K562 (cell line): ENCODE data around the gene FOXR1. TPM values are rescaled to one million over a fixed set of nuclear protein-coding genes. Genes with fewer than 3 reads are reported as not detected.
A peak's percentile ranks its signal among the peaks of the same experiment; 100 is the strongest.

Experiments used
- ATAC-seq: fragments of 200-7000 bp; cut with Tn5 transposase; 3 replicates; pipeline ENCODE4 v1.9.1; 2020; ENCODE audit warnings: moderate library complexity
- BruUV-seq: library from RNA; stranded (reverse); fragments of 400-500 nt; replicated peaks from 2 replicates; lab custom pipeline; 2021; lab: Mats Ljungman, UMichigan
- CTCF ChIA-PET: fragments of 300-600 bp; formaldehyde crosslinking; extraction: SDS; loops from one replicate; lab custom pipeline; 2021; ENCODE audit warnings: low intra/inter-chr PET ratio; lab: Yijun Ruan, JAX
- POLR2A ChIA-PET: fragments of 300-600, 350-650 bp; sonication (Branson Sonifier 250); formaldehyde crosslinking; extraction: SDS; loops from one replicate; lab custom pipeline; 2021; ENCODE audit warnings: antibody characterized with exemption, inconsistent platforms; lab: Yijun Ruan, JAX
- DNase-seq, 4 experiments: peaks; one replicate each; pipeline versions ENCODE4 v3.0.0 to v3.0.0-alpha.2; 2011 to 2018; ENCODE audit warnings: low spot score in 3 of 4, mixed read lengths in 3 of 4; ENCODE audit errors: extremely low read depth in 1 of 4
- FAIRE-seq: peaks from 2 replicates; lab custom pipeline; 2011; peaks lifted over from hg19 to GRCh38; lab: Jason Lieb, UNC
- H2AFZ ChIP-seq: 2 replicates; pipeline ENCODE4 v1.6.0; 2011; ENCODE audit warnings: low read depth, low read length, control low read depth, inconsistent platforms
- H3K27ac ChIP-seq: fragments of 200-600 bp; 3 replicates; pipeline ENCODE4 v1.8.0; 2011; ENCODE audit warnings: low read depth, mild to moderate bottlenecking, control low read depth, inconsistent platforms, low read length, moderate library complexity, mixed read lengths; ENCODE audit errors: extremely low read depth
- H3K27me3 ChIP-seq, 2 experiments: fragments of 300-600 bp in 1 of 2; 2 replicates in 1 of 2; 3 replicates in 1 of 2; pipeline versions ENCODE4 v1.6.0 to v1.8.0; 2011; ENCODE audit warnings: inconsistent platforms in 2 of 2, low read length in 2 of 2, mild to moderate bottlenecking in 1 of 2, mixed read lengths in 1 of 2, moderate library complexity in 1 of 2; ENCODE audit not compliant: control insufficient read depth in 2 of 2, insufficient read depth in 2 of 2
- H3K36me3 ChIP-seq: fragments of 300-600 bp; 3 replicates; pipeline ENCODE4 v1.8.0; 2011; ENCODE audit warnings: mild to moderate bottlenecking, low read length, inconsistent platforms; ENCODE audit not compliant: control insufficient read depth, insufficient read depth
- H3K4me1 ChIP-seq, 2 experiments: fragments of 200-600 bp in 1 of 2; replicated peaks in 1 of 2; 2 replicates in 1 of 2; 3 replicates in 1 of 2; pipeline versions ENCODE4 v1.5.1 to v1.8.0; 2011; ENCODE audit warnings: inconsistent platforms in 2 of 2, low read length in 2 of 2, mild to moderate bottlenecking in 1 of 2, mixed read lengths in 1 of 2, moderate library complexity in 1 of 2; ENCODE audit not compliant: control insufficient read depth in 2 of 2, insufficient read depth in 2 of 2
- H3K4me2 ChIP-seq: 2 replicates; pipeline ENCODE4 v1.6.1; 2011; ENCODE audit warnings: low read length, control low read depth, inconsistent platforms, mixed read lengths; ENCODE audit not compliant: insufficient read depth
- H3K4me3 ChIP-seq: fragments of 200-600 bp; sonication (generic), shearing (Covaris generic); 2 replicates; pipeline ENCODE4 v1.5.1; 2016; ENCODE audit warnings: control low read depth, inconsistent platforms
- H3K79me2 ChIP-seq: fragments of 200-600 bp; 3 replicates; pipeline ENCODE4 v1.8.0; 2011; ENCODE audit warnings: low read length, inconsistent platforms; ENCODE audit not compliant: control insufficient read depth, insufficient read depth
- H3K9ac ChIP-seq, 2 experiments: 2 replicates each; pipeline versions ENCODE4 v1.6.0 to v1.6.1; 2011; ENCODE audit warnings: low read depth in 2 of 2, low read length in 2 of 2, control low read depth in 1 of 2, inconsistent platforms in 1 of 2, mild to moderate bottlenecking in 1 of 2, mixed read lengths in 1 of 2; ENCODE audit not compliant: insufficient read depth in 1 of 2
- H3K9me1 ChIP-seq: one replicate; pipeline ENCODE4 v1.6.0; 2011; ENCODE audit warnings: inconsistent platforms, mild to moderate bottlenecking, low read length, moderate library complexity; ENCODE audit not compliant: control insufficient read depth, insufficient read depth
- H3K9me3 ChIP-seq: replicated peaks from 2 replicates; pipeline ENCODE4 v1.5.1; 2011; ENCODE audit warnings: low read depth, low read length, inconsistent platforms; ENCODE audit not compliant: control insufficient read depth, insufficient read depth
- H4K20me1 ChIP-seq: replicated peaks from 2 replicates; pipeline ENCODE4 v1.6.1; 2011; ENCODE audit warnings: low read length, inconsistent platforms, mixed read lengths; ENCODE audit not compliant: control insufficient read depth, insufficient read depth
- BRF1 ChIP-seq: IDR thresholded peaks from 3 replicates; pipeline ENCODE4 v1.6.1; 2011; ENCODE audit warnings: borderline replicate concordance, mild to moderate bottlenecking; ENCODE audit not compliant: insufficient read length; ENCODE audit errors: extremely low read depth
- CEBPB ChIP-seq: fragments of 450-650 bp; IDR thresholded peaks from 2 replicates; pipeline ENCODE4 v1.6.1; 2016; ENCODE audit warnings: missing genetic modification characterization, missing compliant biosample characterization
- CTCF ChIP-seq, 3 experiments: IDR thresholded peaks in 2 of 3; conservative IDR thresholded peaks in 1 of 3; 2 replicates each; pipeline ENCODE4 v1.5.1; 2011 to 2012; ENCODE audit warnings: low read length in 3 of 3, mild to moderate bottlenecking in 3 of 3, control low read depth in 2 of 3, improper control_type of control experiment in 1 of 3, inconsistent platforms in 1 of 3, low read depth in 1 of 3, mixed read lengths in 1 of 3, moderate library complexity in 1 of 3; ENCODE audit not compliant: insufficient read depth in 2 of 3
- JUNB ChIP-seq: fragments of 450-650 bp; formaldehyde crosslinking; conservative IDR thresholded peaks from 2 replicates; pipeline ENCODE4 v1.4.0; 2020; ENCODE audit warnings: mild to moderate bottlenecking
- KLF13 ChIP-seq: fragments of 450-650 bp; IDR thresholded peaks from 2 replicates; pipeline ENCODE4 v1.6.1; 2016; ENCODE audit warnings: missing genetic modification characterization, low read depth, mild to moderate bottlenecking, missing compliant biosample characterization, moderate library complexity, borderline replicate concordance
- MYC ChIP-seq, 2 experiments: fragments of 250-450 bp in 1 of 2; sonication (Bioruptor Pico) in 1 of 2; IDR thresholded peaks; 2 replicates each; pipeline versions ENCODE4 v1.5.1 to v1.6.1; 2012 to 2021; ENCODE audit warnings: low read depth in 2 of 2, borderline replicate concordance in 1 of 2, improper control_type of control experiment in 1 of 2, low read length in 1 of 2, mild to moderate bottlenecking in 1 of 2, moderate library complexity in 1 of 2
- POLR2A ChIP-seq: fragments of 450-650 bp; conservative IDR thresholded peaks from 2 replicates; pipeline ENCODE4 v1.6.1; 2016
- POLR2AphosphoS5 ChIP-seq: IDR thresholded peaks from 2 replicates; pipeline ENCODE4 v1.6.1; 2011; ENCODE audit warnings: mild to moderate bottlenecking, low read depth, low read length, moderate library complexity; ENCODE audit not compliant: control insufficient read depth, insufficient read depth
- POLR2G ChIP-seq: fragments of 200-400 bp; formaldehyde crosslinking; IDR thresholded peaks from 2 replicates; pipeline ENCODE4 v1.6.1; 2017; ENCODE audit warnings: low read depth, mild to moderate bottlenecking, antibody characterized with exemption, low read length, moderate library complexity
- POLR2H ChIP-seq: IDR thresholded peaks from 2 replicates; pipeline ENCODE4 v1.6.1; 2016; ENCODE audit warnings: missing genetic modification characterization, low read depth, mild to moderate bottlenecking, control low read depth, missing compliant biosample characterization, moderate library complexity
- RBFOX2 ChIP-seq: fragments of 200-400 bp; formaldehyde crosslinking; IDR thresholded peaks from 2 replicates; pipeline ENCODE4 v1.6.1; 2017; ENCODE audit warnings: low read depth, mild to moderate bottlenecking, low read length, moderate library complexity
- RBM25 ChIP-seq: fragments of 200-400 bp; formaldehyde crosslinking; IDR thresholded peaks from 2 replicates; pipeline ENCODE4 v1.6.1; 2018; ENCODE audit warnings: low read length, low read depth, moderate library complexity; ENCODE audit not compliant: severe bottlenecking
- STAT5A ChIP-seq: IDR thresholded peaks from 2 replicates; pipeline ENCODE4 v1.6.1; 2012; ENCODE audit warnings: low read length, inconsistent platforms, borderline replicate concordance
- SUPT5H ChIP-seq: fragments of 450-650 bp; IDR thresholded peaks from 2 replicates; pipeline ENCODE4 v1.6.1; 2016
- YY1 ChIP-seq, 3 experiments: IDR thresholded peaks; 2 replicates each; pipeline ENCODE4 v1.6.1; 2011; ENCODE audit warnings: low read length in 2 of 3, mild to moderate bottlenecking in 2 of 3, moderate library complexity in 2 of 3, borderline replicate concordance in 1 of 3, control low read depth in 1 of 3, low read depth in 1 of 3; ENCODE audit not compliant: insufficient read depth in 3 of 3, insufficient replicate concordance in 2 of 3, control insufficient read depth in 1 of 3, insufficient read length in 1 of 3; ENCODE audit errors: extremely low read depth in 1 of 3
- ZNF121 ChIP-seq: sonication (generic); formaldehyde crosslinking; conservative IDR thresholded peaks from 2 replicates; pipeline ENCODE4 v1.8.0; 2022; ENCODE audit warnings: missing genetic modification reagents
- ZNF766 ChIP-seq: fragments of 200-800 bp; sonication (Bioruptor generic); conservative IDR thresholded peaks from 2 replicates; pipeline ENCODE4 v1.6.1; 2016; ENCODE audit warnings: missing genetic modification characterization, missing compliant biosample characterization
- WGBS: fragments of 100-300 bp; shearing (Covaris generic); methylation state at CpG from one replicate; pipeline ENCODE4 v1.1.6; 2016; ENCODE audit warnings: low coverage, mixed read lengths; ENCODE audit not compliant: insufficient coverage; ENCODE audit errors: missing lambda C conversion rate; 5-methylcytosine and 5-hydroxymethylcytosine counted together
- in situ Hi-C: fragments of 300-500 bp; cut with MboI; formaldehyde crosslinking; loops from 4 replicates; pipeline ENCODE4 v1.15.0; 2018; ENCODE audit warnings: inconsistent platforms, mixed read lengths
- intact Hi-C: fragments of 100-400 bp; cut with micrococcal nuclease; formaldehyde crosslinking; loops from 2 replicates; pipeline ENCODE4 v1.14.2; 2022
- polyA plus RNA-seq, 8 experiments: library from polyadenylated mRNA; depleted of rRNA in 4 of 8; stranded (reverse) in 5 of 8; unstranded in 3 of 8; fragments of >200 nt; fragmentation: Nextera tagmentation in 2 of 8; fragmentation: Illumina TruSeq in 1 of 8; extraction: Ambion mirVana in 2 of 8; extraction: Trizol in 1 of 8; gene quantifications; 2 replicates each; pipeline versions ENCODE4 v1.2.1 to v1.2.3, GENCODE V29; 2011 to 2014; ENCODE audit warnings: inconsistent platforms in 1 of 8, missing spikeins in 1 of 8
- total RNA-seq, 7 experiments: library from RNA; depleted of rRNA in 6 of 7; stranded (reverse); fragments of >200 nt in 6 of 7; fragmentation: Illumina TruSeq in 2 of 7; extraction: Trizol in 2 of 7; gene quantifications; 2 replicates each; pipeline versions ENCODE4 v1.2.1 to v1.2.3, GENCODE V29; 2011 to 2021; ENCODE audit warnings: low replicate concordance in 1 of 7

The FOXR1 gene
- total and polyA plus RNA-seq, 9 of the 15 experiments (the other 6 are each of a cell fraction or from before 2014, with no cell fraction given), result not detected

- FAIRE-seq (no peak), DNase-seq (peak in 3 of 4 experiments; percentile 10 to 41 (median 18)), ATAC-seq (peak; percentile 15; the same call in 1 of the 3 replicates)
- 0 out of 2 replicates have a peak, but pooled peaks have one; percentile 3 for TF ChIP-seq CEBPB (tag)
- TF ChIP-seq BRF1, result no peak
- peak; percentile 40; the same call in 1 of the 2 replicates for TF ChIP-seq POLR2A
- peak in 2 of 3 experiments; percentile 21 to 50 for TF ChIP-seq YY1 (IDR thresholded peaks at IDR 0.05; ENCODE audit: borderline replicate concordance in 1 of 3, control insufficient read depth in 1 of 3, extremely low read depth in 1 of 3, insufficient read depth in 3 of 3, insufficient read length in 1 of 3, insufficient replicate concordance in 2 of 3, low read depth in 1 of 3, low read length in 2 of 3)
- TF ChIP-seq ZNF121 (CRISPR knock-in tag), result peak; percentile 90
- peak; percentile 39 for TF ChIP-seq RBM25
- TF ChIP-seq STAT5A, result 0 out of 2 replicates have a peak, but pooled peaks have one; percentile 12
- TF ChIP-seq KLF13 (tag), result 0 out of 2 replicates have a peak, but pooled peaks have one; percentile 31
- peak; percentile 47; the same call in 1 of the 2 replicates for TF ChIP-seq POLR2H (tag)
- peak; percentile 61; the same call in 1 of the 2 replicates for TF ChIP-seq POLR2AphosphoS5
- TF ChIP-seq RBFOX2, result peak; percentile 57
- peak; percentile 48; the same call in 1 of the 2 replicates for TF ChIP-seq POLR2G
- TF ChIP-seq JUNB (CRISPR knock-in tag), result no peak
- TF ChIP-seq ZNF766 (CRISPR knock-in tag), result no peak
- no peak for TF ChIP-seq MYC (IDR thresholded peaks at IDR 0.05; ENCODE audit: low read depth, low read length)
- no peak for TF ChIP-seq MYC (CRISPR knock-in tag; IDR thresholded peaks at IDR 0.05; ENCODE audit: borderline replicate concordance, low read depth)
- peak; percentile 55 for TF ChIP-seq SUPT5H
- peak; percentile 7 to 49 (median 47); a peak in 5 of 6 replicates for TF ChIP-seq CTCF (IDR thresholded peaks at IDR 0.05 in 2 of 3, conservative IDR thresholded peaks at IDR 0.05 in 1 of 3; ENCODE audit: insufficient read depth in 2 of 3, low read depth in 1 of 3, low read length in 3 of 3)
- H4K20me1 ChIP-seq, result 0 out of 2 replicates have a peak, but pooled peaks cover 3% of the 10 kb centered on the region
- WGBS, result 60% methylated on average over 8 of the region's 8 CpGs
- no peaks in the 10 kb centered on the region for H3K9me1 ChIP-seq
- intact Hi-C loops, result loop anchor here (5.0 kb wide), 2 partner anchors 72 to 87 kb away; partner anchors contain the start of gene DPAGT1
- H3K27ac ChIP-seq, result no peak overlapping the region
- peaks cover 72% of the 10 kb centered on the region for H3K36me3 ChIP-seq
- no TSS peak for BruUV-seq
- H3K27me3 ChIP-seq, result no peaks in the 10 kb centered on the region
- no peaks in the 10 kb centered on the region; the same call in 1 of the 2 replicates for H3K9me3 ChIP-seq
- H3K79me2 ChIP-seq, result peaks cover 47% of the 10 kb centered on the region
- CTCF ChIA-PET, result no interaction called here
- no peak overlapping the region for H3K4me2 ChIP-seq
- H3K4me3 ChIP-seq, result no peak overlapping the region
- POLR2A ChIA-PET, result interaction anchor here (0.6 to 5.9 kb wide), 14 partner anchors 9 to 397 kb away, joined by 3 to 33 read pairs (median 4); partner anchors contain the start of gene VPS11
- no peak overlapping the region for H3K9ac ChIP-seq
- in situ Hi-C loops, result no loop called here
- H2AFZ ChIP-seq, result no peak overlapping the region
- H3K4me1 ChIP-seq, result peaks cover 6 to 12% of the 10 kb centered on the region in 2 experiments; a peak in 4 of 5 replicates
These were observed 43.6 kb downstream of the FOXR1 start for GRCh38 chr11:119015054-119015611.
